ENCODE measurements around the gene AP3M1. TPM values are rescaled to one million over a fixed set of nuclear protein-coding genes. Genes with fewer than 3 reads are reported as not detected.

Gene AP3M1
- total RNA-seq, 4 donors from 2014 or later: 13.8 to 37.8 (median 28.4) TPM

DNA sequence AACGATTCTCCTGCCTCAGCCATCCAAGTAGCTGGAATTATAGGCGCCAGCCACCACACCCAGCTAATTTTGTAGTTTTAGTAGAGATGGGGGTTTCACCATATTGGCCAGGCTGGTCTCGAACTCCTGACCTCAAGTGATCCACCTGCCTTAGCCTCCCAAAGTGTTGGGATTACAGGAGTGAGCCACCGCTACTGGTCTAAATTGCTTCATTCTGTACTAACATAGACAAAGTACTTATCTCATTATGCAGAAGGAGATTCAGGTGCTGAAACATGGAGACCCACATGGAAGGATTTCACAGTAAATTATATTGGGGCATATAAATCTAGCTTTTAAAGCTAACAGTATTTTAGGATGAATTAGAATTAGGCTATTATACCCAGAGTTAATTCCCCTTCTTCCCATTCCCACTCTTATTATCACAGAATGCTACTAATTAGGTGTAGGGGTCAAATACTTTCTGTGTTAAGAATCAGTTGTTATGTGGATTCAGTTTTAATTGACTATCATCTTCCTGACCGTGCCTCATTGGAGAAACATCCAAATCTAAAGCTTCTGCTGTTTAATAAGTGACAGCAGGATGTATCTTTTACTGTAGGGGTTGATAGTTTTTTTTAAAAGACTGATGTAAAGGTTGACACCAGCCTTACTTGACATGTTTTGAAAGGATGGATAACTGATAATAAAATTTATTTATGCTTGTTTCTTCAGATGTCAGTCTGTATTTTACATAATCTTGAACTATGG is 27.6 kb upstream of the AP3M1 start:
- no peak for TF ChIP-seq POLR2A (IDR thresholded peaks at IDR 0.05)
- TF ChIP-seq, protein P1, sequence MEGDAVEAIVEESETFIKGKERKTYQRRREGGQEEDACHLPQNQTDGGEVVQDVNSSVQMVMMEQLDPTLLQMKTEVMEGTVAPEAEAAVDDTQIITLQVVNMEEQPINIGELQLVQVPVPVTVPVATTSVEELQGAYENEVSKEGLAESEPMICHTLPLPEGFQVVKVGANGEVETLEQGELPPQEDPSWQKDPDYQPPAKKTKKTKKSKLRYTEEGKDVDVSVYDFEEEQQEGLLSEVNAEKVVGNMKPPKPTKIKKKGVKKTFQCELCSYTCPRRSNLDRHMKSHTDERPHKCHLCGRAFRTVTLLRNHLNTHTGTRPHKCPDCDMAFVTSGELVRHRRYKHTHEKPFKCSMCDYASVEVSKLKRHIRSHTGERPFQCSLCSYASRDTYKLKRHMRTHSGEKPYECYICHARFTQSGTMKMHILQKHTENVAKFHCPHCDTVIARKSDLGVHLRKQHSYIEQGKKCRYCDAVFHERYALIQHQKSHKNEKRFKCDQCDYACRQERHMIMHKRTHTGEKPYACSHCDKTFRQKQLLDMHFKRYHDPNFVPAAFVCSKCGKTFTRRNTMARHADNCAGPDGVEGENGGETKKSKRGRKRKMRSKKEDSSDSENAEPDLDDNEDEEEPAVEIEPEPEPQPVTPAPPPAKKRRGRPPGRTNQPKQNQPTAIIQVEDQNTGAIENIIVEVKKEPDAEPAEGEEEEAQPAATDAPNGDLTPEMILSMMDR (IDR thresholded peaks at IDR 0.05): no peak
- DNase-seq: no peak
- no peaks in the 10 kb centered on the region for H3K4me1 ChIP-seq
- intact Hi-C loops (cut with DNase I; ENCODE audit: low total_unique reads): no loop called here
- H3K4me3 ChIP-seq: no peak overlapping the region
- H3K27ac ChIP-seq: no peak overlapping the region
- H3K36me3 ChIP-seq: no peaks in the 10 kb centered on the region
- no peaks in the 10 kb centered on the region for H3K9me3 ChIP-seq
- H3K27me3 ChIP-seq: no peaks in the 10 kb centered on the region

DNA sequence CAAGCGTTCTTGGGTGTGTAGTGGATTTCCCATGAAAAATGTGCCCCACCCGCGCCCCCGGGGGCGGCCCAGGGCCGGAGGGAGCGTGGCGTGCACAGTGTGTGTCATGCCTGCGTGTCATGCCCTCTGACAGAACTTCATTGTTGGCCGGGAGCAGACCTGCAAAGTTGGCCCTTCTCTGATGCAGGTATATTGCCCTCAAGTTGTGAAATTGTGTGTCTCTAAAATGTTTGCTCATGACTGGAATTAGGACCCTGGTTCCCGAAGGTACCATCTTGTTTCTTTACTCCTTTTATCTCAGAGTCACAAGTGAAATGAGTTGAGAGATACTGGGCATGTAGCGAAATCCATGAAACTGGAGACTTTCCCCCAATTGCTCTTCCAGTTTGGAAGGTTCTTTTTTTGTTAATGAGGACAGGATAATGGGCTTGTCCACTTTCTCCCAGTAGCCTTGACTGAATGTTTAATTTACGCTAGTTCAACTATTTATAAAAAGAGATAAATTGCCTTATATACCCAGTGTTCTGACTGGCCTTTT is 26.6 kb upstream of the AP3M1 start:
- Histone ChIP-seq H3K27ac (peak overlapping the region; percentile 76 to 83), H3K27me3 (no peaks in the 10 kb centered on the region), H3K9me3 (no peaks in the 10 kb centered on the region), H3K4me3 (peak overlapping the region; percentile 64 to 69), H3K4me1 (no peaks in the 10 kb centered on the region), H3K36me3 (no peaks in the 10 kb centered on the region)
- peak in 1 of 2 donors; percentile 24 for DNase-seq
- intact Hi-C loops (cut with DNase I; ENCODE audit: low total_unique reads): no loop called here
- TF ChIP-seq POLR2A (IDR thresholded peaks at IDR 0.05): no peak
- TF ChIP-seq, protein P1 (IDR thresholded peaks at IDR 0.05): no peak

DNA sequence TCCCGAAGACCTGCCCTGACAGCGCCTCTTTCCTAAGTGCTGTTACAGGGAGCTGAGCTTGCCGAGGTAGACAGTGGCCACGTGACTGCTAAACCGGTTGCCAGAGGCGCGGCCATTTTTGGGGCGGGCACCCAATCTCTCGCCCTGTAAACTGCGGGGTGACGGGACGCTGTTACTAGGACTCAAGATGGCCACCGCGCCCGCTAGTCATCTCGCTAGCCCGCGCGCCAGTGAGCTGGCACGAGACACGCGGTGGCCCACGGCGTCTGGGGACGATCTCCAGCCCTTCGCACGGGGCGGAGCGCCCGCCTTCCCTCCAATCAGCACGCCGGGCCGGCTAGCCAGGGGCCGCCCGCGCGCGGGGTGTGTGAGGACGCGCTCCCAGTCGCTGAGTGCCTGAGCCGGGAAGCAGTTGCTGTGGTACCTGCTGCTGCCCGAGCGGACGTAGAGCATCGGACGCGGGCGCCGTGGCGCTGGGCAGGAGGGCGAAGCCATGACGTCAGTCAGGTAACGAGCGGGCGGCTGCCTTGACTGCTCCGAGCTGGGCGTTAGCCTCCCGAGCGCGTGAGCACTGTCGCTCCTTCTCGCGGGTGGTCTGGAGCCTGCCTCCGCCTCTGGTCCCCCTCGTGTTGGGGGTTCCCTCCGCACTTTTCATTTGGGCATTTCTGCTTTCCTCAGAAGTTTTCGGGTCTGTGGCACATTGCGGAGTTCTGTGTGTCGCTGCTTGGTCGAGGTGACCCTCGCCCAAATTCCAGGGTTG is 25.9 kb upstream of the AP3M1 start:
- TF ChIP-seq POLR2A (IDR thresholded peaks at IDR 0.05): peak; percentile 54 to 70
- TF ChIP-seq, protein P1 (IDR thresholded peaks at IDR 0.05): peak in 1 of 4 experiments; percentile 9
- Histone ChIP-seq H3K4me3 (peak overlapping the region; percentile 64 to 69), H3K27me3 (no peaks in the 10 kb centered on the region), H3K4me1 (no peaks in the 10 kb centered on the region), H3K36me3 (no peaks in the 10 kb centered on the region), H3K27ac (peak overlapping the region; percentile 76 to 83), H3K9me3 (no peaks in the 10 kb centered on the region)
- intact Hi-C loops (cut with DNase I; ENCODE audit: low total_unique reads): no loop called here
- DNase-seq: peak; percentile 89

DNA sequence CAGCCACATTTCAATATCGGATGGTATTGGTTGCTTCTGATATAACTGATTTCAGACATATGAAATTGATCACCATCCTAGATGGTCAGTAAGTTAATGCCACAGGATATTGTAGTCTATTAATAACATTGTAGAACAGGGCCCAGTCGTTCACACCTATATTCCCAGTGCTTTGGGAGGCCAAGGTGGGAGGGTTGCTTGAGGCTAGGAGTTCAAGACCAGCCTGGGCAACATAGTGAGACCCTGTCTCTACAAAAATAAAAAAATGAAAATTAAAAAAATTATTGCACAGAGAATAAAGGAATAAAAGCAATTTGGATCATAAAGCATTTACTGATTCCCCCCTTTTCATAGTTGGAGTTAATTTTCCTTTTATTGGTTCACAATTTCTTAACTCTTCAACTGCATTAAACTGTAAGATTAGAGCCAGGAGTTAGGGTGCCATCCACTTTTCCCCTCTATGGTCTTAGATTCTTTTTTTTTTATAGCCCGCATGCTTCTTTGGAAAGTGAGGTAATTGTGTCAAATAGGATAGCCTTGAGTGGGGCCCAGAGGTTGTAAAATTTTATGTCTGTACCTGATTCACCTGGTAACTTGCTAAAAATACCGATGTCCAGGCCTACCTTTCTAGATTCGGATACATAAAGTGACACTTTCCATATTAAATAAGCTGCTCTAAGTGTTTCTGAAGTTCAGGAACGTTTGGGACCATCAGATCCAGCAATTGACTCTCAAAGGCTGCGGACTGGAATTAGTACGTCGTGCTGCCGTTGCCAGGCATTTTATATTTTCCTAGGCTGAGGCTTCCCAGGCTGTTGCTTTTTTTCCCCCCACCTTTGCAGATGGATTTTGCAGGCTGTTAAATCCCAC is 25.1 kb upstream of the AP3M1 start:
- Histone ChIP-seq H3K9me3 (no peaks in the 10 kb centered on the region), H3K36me3 (no peaks in the 10 kb centered on the region), H3K4me3 (peak overlapping the region; percentile 64 to 69), H3K27me3 (no peaks in the 10 kb centered on the region), H3K4me1 (no peaks in the 10 kb centered on the region), H3K27ac (peak overlapping the region; percentile 76 to 83)
- intact Hi-C loops (cut with DNase I; ENCODE audit: low total_unique reads): no loop called here
- DNase-seq: no peak
- TF ChIP-seq POLR2A (IDR thresholded peaks at IDR 0.05): no peak
- TF ChIP-seq, protein P1 (IDR thresholded peaks at IDR 0.05): no peak
